ENCODE data around the gene ASTN2.

ASTN2 gene

GRCh38 chr9:116774421-116775180 lies 640.3 kb downstream of the ASTN2 start:
- no peak for DNase-seq (ENCODE audit: low read depth)
- no peak overlapping the region for H3K4me3 ChIP-seq (ENCODE audit: low read depth, low read length)
- TF ChIP-seq, protein P1, sequence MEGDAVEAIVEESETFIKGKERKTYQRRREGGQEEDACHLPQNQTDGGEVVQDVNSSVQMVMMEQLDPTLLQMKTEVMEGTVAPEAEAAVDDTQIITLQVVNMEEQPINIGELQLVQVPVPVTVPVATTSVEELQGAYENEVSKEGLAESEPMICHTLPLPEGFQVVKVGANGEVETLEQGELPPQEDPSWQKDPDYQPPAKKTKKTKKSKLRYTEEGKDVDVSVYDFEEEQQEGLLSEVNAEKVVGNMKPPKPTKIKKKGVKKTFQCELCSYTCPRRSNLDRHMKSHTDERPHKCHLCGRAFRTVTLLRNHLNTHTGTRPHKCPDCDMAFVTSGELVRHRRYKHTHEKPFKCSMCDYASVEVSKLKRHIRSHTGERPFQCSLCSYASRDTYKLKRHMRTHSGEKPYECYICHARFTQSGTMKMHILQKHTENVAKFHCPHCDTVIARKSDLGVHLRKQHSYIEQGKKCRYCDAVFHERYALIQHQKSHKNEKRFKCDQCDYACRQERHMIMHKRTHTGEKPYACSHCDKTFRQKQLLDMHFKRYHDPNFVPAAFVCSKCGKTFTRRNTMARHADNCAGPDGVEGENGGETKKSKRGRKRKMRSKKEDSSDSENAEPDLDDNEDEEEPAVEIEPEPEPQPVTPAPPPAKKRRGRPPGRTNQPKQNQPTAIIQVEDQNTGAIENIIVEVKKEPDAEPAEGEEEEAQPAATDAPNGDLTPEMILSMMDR (IDR thresholded peaks at IDR 0.05; ENCODE audit: low read depth, low read length) = no peak
- TF ChIP-seq, protein P2, sequence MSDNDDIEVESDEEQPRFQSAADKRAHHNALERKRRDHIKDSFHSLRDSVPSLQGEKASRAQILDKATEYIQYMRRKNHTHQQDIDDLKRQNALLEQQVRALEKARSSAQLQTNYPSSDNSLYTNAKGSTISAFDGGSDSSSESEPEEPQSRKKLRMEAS (IDR thresholded peaks at IDR 0.05; ENCODE audit: low read depth, low read length) = no peak
- no peak for TF ChIP-seq MYC (IDR thresholded peaks at IDR 0.05; ENCODE audit: low read depth, low read length)
- TF ChIP-seq POLR2A (IDR thresholded peaks at IDR 0.05; ENCODE audit: extremely low read depth, insufficient read length) = no peak

- DNase-seq (ENCODE audit: low read depth) = no peak
- H3K4me3 ChIP-seq (ENCODE audit: low read depth, low read length) = no peak overlapping the region
- TF ChIP-seq, protein P1 (IDR thresholded peaks at IDR 0.05; ENCODE audit: low read depth, low read length) = no peak
- TF ChIP-seq, protein P2 (IDR thresholded peaks at IDR 0.05; ENCODE audit: low read depth, low read length) = no peak
- TF ChIP-seq POLR2A (IDR thresholded peaks at IDR 0.05; ENCODE audit: extremely low read depth, insufficient read length) (no peak), MYC (IDR thresholded peaks at IDR 0.05; ENCODE audit: low read depth, low read length) (no peak)
These were observed 647.6 kb downstream of the ASTN2 start for GRCh38 chr9:116767219-116767618.

DNA sequence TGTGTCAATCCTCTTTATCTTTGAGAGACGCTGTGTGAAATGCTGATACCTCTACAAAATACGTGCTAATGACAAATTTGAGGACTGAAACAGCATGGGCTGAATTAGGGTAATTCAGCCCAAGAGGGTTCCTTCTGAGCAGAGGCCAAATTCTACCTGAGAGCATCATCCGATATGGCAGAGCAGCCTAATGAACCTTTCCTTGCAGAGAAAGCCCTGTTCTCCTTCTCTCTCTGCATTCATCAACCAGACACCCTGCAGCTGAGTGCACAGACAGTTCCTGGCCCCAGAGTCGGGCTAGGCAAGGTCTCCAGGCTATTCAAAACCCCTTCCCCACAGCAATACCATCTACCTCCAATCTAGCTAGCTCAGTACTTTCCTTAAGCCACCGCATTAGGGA lies 649.8 kb downstream of the ASTN2 start:
- no peak overlapping the region for H3K4me3 ChIP-seq (ENCODE audit: low read depth, low read length)
- TF ChIP-seq, protein P1 (IDR thresholded peaks at IDR 0.05; ENCODE audit: low read depth, low read length) = no peak
- TF ChIP-seq, protein P2 (IDR thresholded peaks at IDR 0.05; ENCODE audit: low read depth, low read length) = no peak
- no peak for TF ChIP-seq POLR2A (IDR thresholded peaks at IDR 0.05; ENCODE audit: extremely low read depth, insufficient read length)
- TF ChIP-seq MYC (IDR thresholded peaks at IDR 0.05; ENCODE audit: low read depth, low read length) = no peak
- DNase-seq (ENCODE audit: low read depth) = no peak

DNA sequence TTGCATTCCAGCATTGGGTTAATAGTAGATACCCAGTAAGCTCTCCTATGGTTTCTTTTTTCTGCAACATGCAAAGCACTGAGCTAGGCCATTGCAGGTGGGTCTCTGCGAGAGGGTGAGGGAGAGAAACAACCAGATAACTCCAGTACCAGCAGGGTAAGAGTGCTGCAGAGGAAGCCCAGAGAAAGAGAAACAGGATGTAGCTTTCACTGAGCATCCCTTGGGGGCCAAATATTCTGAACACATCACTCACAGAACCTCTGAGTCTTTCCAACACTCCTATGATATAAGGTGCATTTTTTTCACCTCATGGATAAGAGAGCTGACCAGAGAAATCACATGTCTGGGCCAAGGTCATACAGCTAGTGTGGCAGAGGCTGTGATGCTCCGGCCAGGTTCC lies 651.1 kb downstream of the ASTN2 start:
- no peak overlapping the region for H3K4me3 ChIP-seq (ENCODE audit: low read depth, low read length)
- TF ChIP-seq, protein P2 (IDR thresholded peaks at IDR 0.05; ENCODE audit: low read depth, low read length) = no peak
- TF ChIP-seq, protein P1 (IDR thresholded peaks at IDR 0.05; ENCODE audit: low read depth, low read length) = no peak
- TF ChIP-seq MYC (IDR thresholded peaks at IDR 0.05; ENCODE audit: low read depth, low read length) (no peak), POLR2A (IDR thresholded peaks at IDR 0.05; ENCODE audit: extremely low read depth, insufficient read length) (no peak)
- DNase-seq (ENCODE audit: low read depth) = no peak

GRCh38 chr9:116760636-116761035 lies 654.2 kb downstream of the ASTN2 start:
- TF ChIP-seq POLR2A (IDR thresholded peaks at IDR 0.05; ENCODE audit: extremely low read depth, insufficient read length) (no peak), MYC (IDR thresholded peaks at IDR 0.05; ENCODE audit: low read depth, low read length) (no peak)
- TF ChIP-seq, protein P1 (IDR thresholded peaks at IDR 0.05; ENCODE audit: low read depth, low read length) = no peak
- TF ChIP-seq, protein P2 (IDR thresholded peaks at IDR 0.05; ENCODE audit: low read depth, low read length) = no peak
- DNase-seq (ENCODE audit: low read depth) = no peak
- H3K4me3 ChIP-seq (ENCODE audit: low read depth, low read length) = no peak overlapping the region
